C4-2B (cell line): ENCODE results near the gene ETFA.

Experiments
- H3K27ac ChIP-seq: fragments of 450-650 bp; 2 replicates; pipeline ENCODE4 v1.5.1; 2017
- CTCF ChIP-seq: fragments of 450-650 bp; conservative IDR thresholded peaks from 2 replicates; pipeline ENCODE4 v1.5.1; 2017; ENCODE audit warnings: mild to moderate bottlenecking
- ZFX ChIP-seq: fragments of 450-650 bp; IDR thresholded peaks from 2 replicates; pipeline ENCODE4 v1.6.1; 2017

Gene ETFA

GRCh38 chr15:76311100-76311953 lies at the start of gene ETFA:
ETFA (minus strand) TSS chr15:76311469; CDS start chr15:76311388, 81 bp downstream.
- peak within 1 kb of the TSS; percentile 98 for H3K27ac ChIP-seq
- TF ChIP-seq ZFX (peak; percentile 98), CTCF (no peak)

- TF ChIP-seq CTCF, result no peak
- no peak for TF ChIP-seq ZFX
- peak overlapping the region; percentile 62 for H3K27ac ChIP-seq
Measured at GRCh38 chr15:76360416-76360815, 49.1 kb upstream of the ETFA start.

GRCh38 chr15:76359152-76359551 lies 47.9 kb upstream of the ETFA start:
- H3K27ac ChIP-seq, result peak overlapping the region; percentile 62
- TF ChIP-seq CTCF, result no peak
- TF ChIP-seq ZFX, result no peak

GRCh38 chr15:76358453-76358852 lies 47.2 kb upstream of the ETFA start:
- peak overlapping the region; percentile 62 for H3K27ac ChIP-seq
- no peak for TF ChIP-seq CTCF
- no peak for TF ChIP-seq ZFX

- H3K27ac ChIP-seq, result no peak overlapping the region
- TF ChIP-seq CTCF (no peak), ZFX (no peak)
Measured at GRCh38 chr15:76354823-76355440, 43.7 kb upstream of the ETFA start.

- TF ChIP-seq ZFX, result no peak
- TF ChIP-seq CTCF, result no peak
- no peak overlapping the region for H3K27ac ChIP-seq
Measured at GRCh38 chr15:76353903-76354302, 42.6 kb upstream of the ETFA start.

- H3K27ac ChIP-seq, result no peak overlapping the region
- no peak for TF ChIP-seq CTCF
- no peak for TF ChIP-seq ZFX
Measured at GRCh38 chr15:76353023-76353577, 41.8 kb upstream of the ETFA start.
